Suprapubic skin (tissue), 3 donors: Measurements from ENCODE around the gene QPCTL.

ENCODE experiments used
- EP300 ChIP-seq: sonication (generic); formaldehyde crosslinking; IDR thresholded peaks from one replicate; pipeline ENCODE4 v1.6.1; 2017; ENCODE audit warnings: antibody characterized with exemption
- TF ChIP-seq, protein P1 (sequence below), 2 donors: fragments of 200-600 bp in 1 of 2; fragments of 450-650 bp in 1 of 2; sonication (generic) in 1 of 2; IDR thresholded peaks; one replicate each; pipeline ENCODE4 v1.5.1; 2016 to 2019; ENCODE audit warnings: antibody characterized with exemption in 2 of 2, mild to moderate bottlenecking in 1 of 2, moderate library complexity in 1 of 2

DNA sequence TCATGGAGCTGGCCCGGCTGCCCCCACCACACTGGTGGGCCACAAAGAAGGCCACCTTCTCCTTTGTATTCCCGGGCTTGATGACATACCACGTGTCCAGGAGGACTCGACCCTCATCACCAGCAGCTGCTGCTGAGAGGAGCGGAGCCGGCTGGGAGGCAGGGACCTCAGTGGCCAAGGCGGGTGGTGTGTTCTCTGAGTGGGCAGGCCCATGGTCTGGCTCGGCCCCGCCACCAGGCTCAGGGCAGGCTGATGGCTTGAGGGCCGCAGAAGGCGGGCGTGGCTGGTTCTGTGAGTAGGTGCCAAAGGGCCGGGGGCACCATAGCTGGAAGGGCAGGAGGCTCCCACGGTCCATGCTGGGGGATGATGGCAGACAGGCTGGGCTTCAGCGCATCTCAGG is 20.7 kb downstream of the QPCTL start:
- TF ChIP-seq, protein P1, sequence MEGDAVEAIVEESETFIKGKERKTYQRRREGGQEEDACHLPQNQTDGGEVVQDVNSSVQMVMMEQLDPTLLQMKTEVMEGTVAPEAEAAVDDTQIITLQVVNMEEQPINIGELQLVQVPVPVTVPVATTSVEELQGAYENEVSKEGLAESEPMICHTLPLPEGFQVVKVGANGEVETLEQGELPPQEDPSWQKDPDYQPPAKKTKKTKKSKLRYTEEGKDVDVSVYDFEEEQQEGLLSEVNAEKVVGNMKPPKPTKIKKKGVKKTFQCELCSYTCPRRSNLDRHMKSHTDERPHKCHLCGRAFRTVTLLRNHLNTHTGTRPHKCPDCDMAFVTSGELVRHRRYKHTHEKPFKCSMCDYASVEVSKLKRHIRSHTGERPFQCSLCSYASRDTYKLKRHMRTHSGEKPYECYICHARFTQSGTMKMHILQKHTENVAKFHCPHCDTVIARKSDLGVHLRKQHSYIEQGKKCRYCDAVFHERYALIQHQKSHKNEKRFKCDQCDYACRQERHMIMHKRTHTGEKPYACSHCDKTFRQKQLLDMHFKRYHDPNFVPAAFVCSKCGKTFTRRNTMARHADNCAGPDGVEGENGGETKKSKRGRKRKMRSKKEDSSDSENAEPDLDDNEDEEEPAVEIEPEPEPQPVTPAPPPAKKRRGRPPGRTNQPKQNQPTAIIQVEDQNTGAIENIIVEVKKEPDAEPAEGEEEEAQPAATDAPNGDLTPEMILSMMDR (IDR thresholded peaks at IDR 0.05) = no peak
- no peak for TF ChIP-seq EP300
